NCI-H2227 treated with DMSO at 0.1 percent for 48 hours (cell line): ENCODE data around the gene MRPL57.
"Not testable (repeated sequence)": the region's sequence is repeated elsewhere in the genome, so short reads cannot be mapped to it uniquely, and the experiment has no call there.

Experiments
- DNase-seq: peaks from one replicate; lab custom pipeline; 2025; lab: John Stamatoyannopoulos, UW

MRPL57 gene

GRCh38 chr13:21176215-21176981 is at the start of gene MRPL57, which contains the start of gene SKA3:
MRPL57 (plus strand) TSS chr13:21176658; CDS start chr13:21176917, 259 bp downstream.
SKA3 (minus strand) TSS chr13:21176552; CDS start chr13:21176477, 75 bp downstream.
- DNase-seq: peak; percentile 87

- no peak for DNase-seq
Observed at GRCh38 chr13:21130116-21130515, 46.3 kb upstream of the MRPL57 start.

GRCh38 chr13:21133077-21133476 is 43.4 kb upstream of the MRPL57 start:
- no peak for DNase-seq

- DNase-seq: no peak
Observed at GRCh38 chr13:21134475-21134874, 42.0 kb upstream of the MRPL57 start.

- DNase-seq: not testable (repeated sequence)
Observed at GRCh38 chr13:21135833-21136232, 40.6 kb upstream of the MRPL57 start.

- DNase-seq: no peak
Observed at GRCh38 chr13:21137696-21138095, 38.8 kb upstream of the MRPL57 start.

- no peak for DNase-seq
Observed at GRCh38 chr13:21138561-21138960, 37.9 kb upstream of the MRPL57 start.

- DNase-seq: no peak
Observed at GRCh38 chr13:21139374-21139773, 37.1 kb upstream of the MRPL57 start.

- no peak for DNase-seq
Observed at GRCh38 chr13:21142766-21143165, 33.7 kb upstream of the MRPL57 start.

GRCh38 chr13:21147827-21148226 is 28.6 kb upstream of the MRPL57 start:
- peak; percentile 5 for DNase-seq

GRCh38 chr13:21148557-21149258 is 27.8 kb upstream of the MRPL57 start:
- no peak for DNase-seq

- no peak for DNase-seq
Observed at GRCh38 chr13:21149568-21149967, 26.9 kb upstream of the MRPL57 start.

- peak; percentile 3 for DNase-seq
Observed at GRCh38 chr13:21150013-21150412, 26.4 kb upstream of the MRPL57 start.

GRCh38 chr13:21152251-21152899 is 24.1 kb upstream of the MRPL57 start:
- no peak for DNase-seq

GRCh38 chr13:21164631-21165030 is 11.8 kb upstream of the MRPL57 start:
- no peak for DNase-seq

GRCh38 chr13:21165606-21166005 is 10.9 kb upstream of the MRPL57 start:
- DNase-seq: not testable (repeated sequence)

GRCh38 chr13:21171420-21171819 is 5.0 kb upstream of the MRPL57 start:
- DNase-seq: no peak

- not testable (repeated sequence) for DNase-seq
Observed at GRCh38 chr13:21173767-21174166, 2.7 kb upstream of the MRPL57 start.

- peak; percentile 48 for DNase-seq
Observed at GRCh38 chr13:21175656-21176214, 723 bp upstream of the MRPL57 start.

GRCh38 chr13:21176982-21177284 is 475 bp downstream of the MRPL57 start:
- no peak for DNase-seq

GRCh38 chr13:21181671-21182070 is 5.2 kb downstream of the MRPL57 start:
- no peak for DNase-seq

GRCh38 chr13:21186410-21186809 is 10.0 kb downstream of the MRPL57 start:
- DNase-seq: not testable (repeated sequence)

- DNase-seq: not testable (repeated sequence)
Observed at GRCh38 chr13:21194756-21195155, 18.3 kb downstream of the MRPL57 start.
